ENCODE data around the gene HLA-DMB. TPM values are rescaled to one million over a fixed set of nuclear protein-coding genes. Genes with fewer than 3 reads are reported as not detected.

Gene HLA-DMB
- total RNA-seq, 1 experiment from 2014 or later, result 1.1 TPM

- TF ChIP-seq, protein P1, sequence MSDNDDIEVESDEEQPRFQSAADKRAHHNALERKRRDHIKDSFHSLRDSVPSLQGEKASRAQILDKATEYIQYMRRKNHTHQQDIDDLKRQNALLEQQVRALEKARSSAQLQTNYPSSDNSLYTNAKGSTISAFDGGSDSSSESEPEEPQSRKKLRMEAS (CRISPR knock-in tag; IDR thresholded peaks at IDR 0.05), result no peak
- TF ChIP-seq ZBTB21 (CRISPR knock-in tag; IDR thresholded peaks at IDR 0.05; ENCODE audit: borderline replicate concordance) (no peak), RORB (CRISPR knock-in tag; IDR thresholded peaks at IDR 0.05) (no peak), GTF2I (CRISPR knock-in tag; conservative IDR thresholded peaks at IDR 0.05) (no peak), MYBL2 (CRISPR knock-in tag; IDR thresholded peaks at IDR 0.05) (no peak)
Observed at GRCh38 chr6:32964776-32965175, 23.9 kb upstream of the HLA-DMB start (continued).

DNA sequence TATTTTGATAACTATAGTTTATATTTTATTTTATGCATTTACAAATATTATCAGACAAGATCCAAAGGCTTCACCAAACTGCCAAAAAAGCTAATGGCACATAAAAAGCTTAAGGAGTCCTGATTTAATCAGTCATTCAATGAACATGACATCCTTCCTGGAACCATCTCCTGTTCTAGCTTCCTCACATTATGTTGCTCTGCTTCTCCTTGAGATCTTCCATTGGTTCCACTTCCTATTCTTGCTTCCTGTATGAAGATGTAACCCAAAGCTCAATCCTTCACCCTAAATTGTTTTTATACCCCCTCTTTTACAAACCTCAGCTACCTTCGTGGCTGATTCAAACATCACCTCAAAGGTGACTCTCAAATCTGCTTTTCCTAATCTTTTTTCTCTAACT, 23.0 kb upstream of the HLA-DMB start:
- no peak overlapping the region for H3K4me3 Mint-ChIP-seq
- CTCF ChIA-PET, result interaction anchor here (1.2 to 11.8 kb wide), 4 partner anchors 11 to 125 kb away, joined by 6 to 205 read pairs (median 68); partner anchors contain the start of genes HLA-DMA and TAP2
- H3K27ac Mint-ChIP-seq, result no peak overlapping the region
- ATAC-seq (no peak), DNase-seq (ENCODE audit: low spot score) (no peak)
- no peaks in the 10 kb centered on the region for H3K36me3 Mint-ChIP-seq
- H3K9me3 Mint-ChIP-seq, result no peaks in the 10 kb centered on the region
- peaks cover 10% of the 10 kb centered on the region for H3K4me1 Mint-ChIP-seq
- POLR2A ChIA-PET, result interaction anchor here (1.4 kb wide), 1 partner anchor 8 kb away, joined by 3 read pairs; no protein-coding TSS in a partner anchor
- no peaks in the 10 kb centered on the region for H3K27me3 Mint-ChIP-seq (ENCODE audit: low read depth)
- no peak for TF ChIP-seq ZNF396 (CRISPR knock-in tag; IDR thresholded peaks at IDR 0.05; ENCODE audit: borderline replicate concordance)
- TF ChIP-seq, protein P2, sequence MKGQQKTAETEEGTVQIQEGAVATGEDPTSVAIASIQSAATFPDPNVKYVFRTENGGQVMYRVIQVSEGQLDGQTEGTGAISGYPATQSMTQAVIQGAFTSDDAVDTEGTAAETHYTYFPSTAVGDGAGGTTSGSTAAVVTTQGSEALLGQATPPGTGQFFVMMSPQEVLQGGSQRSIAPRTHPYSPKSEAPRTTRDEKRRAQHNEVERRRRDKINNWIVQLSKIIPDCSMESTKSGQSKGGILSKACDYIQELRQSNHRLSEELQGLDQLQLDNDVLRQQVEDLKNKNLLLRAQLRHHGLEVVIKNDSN (CRISPR knock-in tag; IDR thresholded peaks at IDR 0.05), result no peak
- TF ChIP-seq, protein P3, sequence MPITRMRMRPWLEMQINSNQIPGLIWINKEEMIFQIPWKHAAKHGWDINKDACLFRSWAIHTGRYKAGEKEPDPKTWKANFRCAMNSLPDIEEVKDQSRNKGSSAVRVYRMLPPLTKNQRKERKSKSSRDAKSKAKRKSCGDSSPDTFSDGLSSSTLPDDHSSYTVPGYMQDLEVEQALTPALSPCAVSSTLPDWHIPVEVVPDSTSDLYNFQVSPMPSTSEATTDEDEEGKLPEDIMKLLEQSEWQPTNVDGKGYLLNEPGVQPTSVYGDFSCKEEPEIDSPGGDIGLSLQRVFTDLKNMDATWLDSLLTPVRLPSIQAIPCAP (CRISPR knock-in tag; IDR thresholded peaks at IDR 0.05), result no peak
- no peak for TF ChIP-seq TP53 (CRISPR knock-in tag; IDR thresholded peaks at IDR 0.05)
- no peak for TF ChIP-seq NFYB (CRISPR knock-in tag; conservative IDR thresholded peaks at IDR 0.05; ENCODE audit: low read depth)
- TF ChIP-seq ZNF138 (CRISPR knock-in tag; conservative IDR thresholded peaks at IDR 0.05), result no peak
- no peak for TF ChIP-seq ZNF219 (CRISPR knock-in tag; IDR thresholded peaks at IDR 0.05; ENCODE audit: borderline replicate concordance)
- no peak for TF ChIP-seq JAZF1 (CRISPR knock-in tag; IDR thresholded peaks at IDR 0.05)
- no peak for TF ChIP-seq ATF6 (CRISPR knock-in tag; IDR thresholded peaks at IDR 0.05)
- TF ChIP-seq CBFB (CRISPR knock-in tag; IDR thresholded peaks at IDR 0.05; ENCODE audit: low read depth), result no peak
- no peak for TF ChIP-seq FOXJ3 (CRISPR knock-in tag; IDR thresholded peaks at IDR 0.05; ENCODE audit: borderline replicate concordance)

- CTCF ChIA-PET, result interaction anchor here (1.0 to 11.5 kb wide), 3 partner anchors 9 to 29 kb away, joined by 4 to 205 read pairs (median 16); partner anchors contain the start of gene HLA-DMA
- Mint-ChIP-seq H3K9me3 (no peaks in the 10 kb centered on the region), H3K27me3 (ENCODE audit: low read depth) (no peaks in the 10 kb centered on the region), H3K27ac (no peak overlapping the region), H3K4me1 (peaks cover 9% of the 10 kb centered on the region), H3K36me3 (no peaks in the 10 kb centered on the region), H3K4me3 (no peak overlapping the region)
- POLR2A ChIA-PET, result interaction anchor here (1.4 kb wide), 1 partner anchor 10 kb away, joined by 3 read pairs; no protein-coding TSS in a partner anchor
- ATAC-seq (no peak), DNase-seq (ENCODE audit: low spot score) (no peak)
- TF ChIP-seq NFATC4 (CRISPR knock-in tag; IDR thresholded peaks at IDR 0.05) (no peak), ARID4B (CRISPR knock-in tag; IDR thresholded peaks at IDR 0.05; ENCODE audit: borderline replicate concordance) (no peak)
- TF ChIP-seq, protein P4, sequence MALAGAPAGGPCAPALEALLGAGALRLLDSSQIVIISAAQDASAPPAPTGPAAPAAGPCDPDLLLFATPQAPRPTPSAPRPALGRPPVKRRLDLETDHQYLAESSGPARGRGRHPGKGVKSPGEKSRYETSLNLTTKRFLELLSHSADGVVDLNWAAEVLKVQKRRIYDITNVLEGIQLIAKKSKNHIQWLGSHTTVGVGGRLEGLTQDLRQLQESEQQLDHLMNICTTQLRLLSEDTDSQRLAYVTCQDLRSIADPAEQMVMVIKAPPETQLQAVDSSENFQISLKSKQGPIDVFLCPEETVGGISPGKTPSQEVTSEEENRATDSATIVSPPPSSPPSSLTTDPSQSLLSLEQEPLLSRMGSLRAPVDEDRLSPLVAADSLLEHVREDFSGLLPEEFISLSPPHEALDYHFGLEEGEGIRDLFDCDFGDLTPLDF (CRISPR knock-in tag; IDR thresholded peaks at IDR 0.05), result no peak
- TF ChIP-seq, protein P5, sequence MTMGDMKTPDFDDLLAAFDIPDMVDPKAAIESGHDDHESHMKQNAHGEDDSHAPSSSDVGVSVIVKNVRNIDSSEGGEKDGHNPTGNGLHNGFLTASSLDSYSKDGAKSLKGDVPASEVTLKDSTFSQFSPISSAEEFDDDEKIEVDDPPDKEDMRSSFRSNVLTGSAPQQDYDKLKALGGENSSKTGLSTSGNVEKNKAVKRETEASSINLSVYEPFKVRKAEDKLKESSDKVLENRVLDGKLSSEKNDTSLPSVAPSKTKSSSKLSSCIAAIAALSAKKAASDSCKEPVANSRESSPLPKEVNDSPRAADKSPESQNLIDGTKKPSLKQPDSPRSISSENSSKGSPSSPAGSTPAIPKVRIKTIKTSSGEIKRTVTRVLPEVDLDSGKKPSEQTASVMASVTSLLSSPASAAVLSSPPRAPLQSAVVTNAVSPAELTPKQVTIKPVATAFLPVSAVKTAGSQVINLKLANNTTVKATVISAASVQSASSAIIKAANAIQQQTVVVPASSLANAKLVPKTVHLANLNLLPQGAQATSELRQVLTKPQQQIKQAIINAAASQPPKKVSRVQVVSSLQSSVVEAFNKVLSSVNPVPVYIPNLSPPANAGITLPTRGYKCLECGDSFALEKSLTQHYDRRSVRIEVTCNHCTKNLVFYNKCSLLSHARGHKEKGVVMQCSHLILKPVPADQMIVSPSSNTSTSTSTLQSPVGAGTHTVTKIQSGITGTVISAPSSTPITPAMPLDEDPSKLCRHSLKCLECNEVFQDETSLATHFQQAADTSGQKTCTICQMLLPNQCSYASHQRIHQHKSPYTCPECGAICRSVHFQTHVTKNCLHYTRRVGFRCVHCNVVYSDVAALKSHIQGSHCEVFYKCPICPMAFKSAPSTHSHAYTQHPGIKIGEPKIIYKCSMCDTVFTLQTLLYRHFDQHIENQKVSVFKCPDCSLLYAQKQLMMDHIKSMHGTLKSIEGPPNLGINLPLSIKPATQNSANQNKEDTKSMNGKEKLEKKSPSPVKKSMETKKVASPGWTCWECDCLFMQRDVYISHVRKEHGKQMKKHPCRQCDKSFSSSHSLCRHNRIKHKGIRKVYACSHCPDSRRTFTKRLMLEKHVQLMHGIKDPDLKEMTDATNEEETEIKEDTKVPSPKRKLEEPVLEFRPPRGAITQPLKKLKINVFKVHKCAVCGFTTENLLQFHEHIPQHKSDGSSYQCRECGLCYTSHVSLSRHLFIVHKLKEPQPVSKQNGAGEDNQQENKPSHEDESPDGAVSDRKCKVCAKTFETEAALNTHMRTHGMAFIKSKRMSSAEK (CRISPR knock-in tag; IDR thresholded peaks at IDR 0.05; ENCODE audit: borderline replicate concordance), result no peak
Observed at GRCh38 chr6:32962213-32962826, 21.5 kb upstream of the HLA-DMB start.

Measured in WTC11 (cell line).